ENCODE data around the gene NCAPG. TPM values are rescaled to one million over a fixed set of nuclear protein-coding genes. Genes with fewer than 3 reads are reported as not detected.

NCAPG gene
- total RNA-seq, 2 experiments from 2014 or later = 73.8 to 82.8 TPM

GRCh38 chr4:17877661-17878060 is 66.9 kb downstream of the NCAPG start:
- no peak overlapping the region for H3K4me3 Mint-ChIP-seq
- H3K36me3 Mint-ChIP-seq (ENCODE audit: low read depth) = peaks cover 6% of the 10 kb centered on the region
- peaks cover 12% of the 10 kb centered on the region for H3K9me3 Mint-ChIP-seq (ENCODE audit: low read depth)
- H3K27ac Mint-ChIP-seq = no peak overlapping the region
- CTCF ChIA-PET = no interaction called here
- no peak for DNase-seq
- H3K27me3 Mint-ChIP-seq = no peaks in the 10 kb centered on the region
- POLR2A ChIA-PET = no interaction called here
- no peak for ATAC-seq
- H3K4me1 Mint-ChIP-seq = no peaks in the 10 kb centered on the region
- intact Hi-C loops (cut with DNase I, micrococcal nuclease) = no loop called here

GRCh38 chr4:17884063-17884462 is 73.3 kb downstream of the NCAPG start:
- Mint-ChIP-seq H3K4me3 (no peak overlapping the region), H3K27me3 (no peaks in the 10 kb centered on the region), H3K4me1 (no peaks in the 10 kb centered on the region), H3K27ac (no peak overlapping the region), H3K9me3 (ENCODE audit: low read depth) (no peaks in the 10 kb centered on the region), H3K36me3 (ENCODE audit: low read depth) (peaks cover 6% of the 10 kb centered on the region)
- ChIA-PET CTCF (interaction anchor here (0.6 to 1.5 kb wide), 2 partner anchors 10 to 175 kb away, joined by 3 to 4 read pairs; no protein-coding TSS in a partner anchor), POLR2A (no interaction called here)
- ATAC-seq (no peak), DNase-seq (no peak)
- intact Hi-C loops (cut with DNase I, micrococcal nuclease) = no loop called here

GRCh38 chr4:17884511-17884910 is 73.7 kb downstream of the NCAPG start:
- Mint-ChIP-seq H3K4me3 (no peak overlapping the region), H3K27me3 (no peaks in the 10 kb centered on the region), H3K9me3 (ENCODE audit: low read depth) (no peaks in the 10 kb centered on the region), H3K27ac (no peak overlapping the region), H3K4me1 (no peaks in the 10 kb centered on the region), H3K36me3 (ENCODE audit: low read depth) (peaks cover 6% of the 10 kb centered on the region)
- DNase-seq (no peak), ATAC-seq (no peak)
- POLR2A ChIA-PET = no interaction called here
- intact Hi-C loops (cut with DNase I, micrococcal nuclease) = no loop called here
- CTCF ChIA-PET = interaction anchor here (0.6 kb wide), 1 partner anchor 176 kb away, joined by 3 read pairs; no protein-coding TSS in a partner anchor

GRCh38 chr4:17889692-17890091 is 78.9 kb downstream of the NCAPG start:
- intact Hi-C loops (cut with DNase I, micrococcal nuclease) = no loop called here
- CTCF ChIA-PET = no interaction called here

GRCh38 chr4:17894421-17894820 is 83.6 kb downstream of the NCAPG start:
- Mint-ChIP-seq H3K4me1 (no peaks in the 10 kb centered on the region), H3K9me3 (ENCODE audit: low read depth) (no peaks in the 10 kb centered on the region), H3K36me3 (ENCODE audit: low read depth) (peaks cover 2% of the 10 kb centered on the region), H3K27ac (no peak overlapping the region), H3K27me3 (no peaks in the 10 kb centered on the region), H3K4me3 (no peak overlapping the region)
- no peak for ATAC-seq
- intact Hi-C loops (cut with DNase I, micrococcal nuclease) = no loop called here
- DNase-seq = no peak
- ChIA-PET POLR2A (no interaction called here), CTCF (interaction anchor here (1.3 kb wide), 1 partner anchor 11 kb away, joined by 4 read pairs; no protein-coding TSS in a partner anchor)

More at GRCh38 chr4:17889692-17890091, 78.9 kb downstream of the NCAPG start:
- Mint-ChIP-seq H3K27me3 (no peaks in the 10 kb centered on the region), H3K4me1 (no peaks in the 10 kb centered on the region), H3K36me3 (ENCODE audit: low read depth) (no peaks in the 10 kb centered on the region), H3K27ac (no peak overlapping the region), H3K4me3 (no peak overlapping the region), H3K9me3 (ENCODE audit: low read depth) (no peaks in the 10 kb centered on the region)
- POLR2A ChIA-PET = no interaction called here
- no peak for DNase-seq
- ATAC-seq = no peak

Other genes with a start within 250 kb of the NCAPG start
- 100 to 1,000 TPM; 126 to 128 TPM for gene LAP3, start 233.8 kb upstream of the NCAPG start, total RNA-seq
- 10 to 100 TPM; 43.0 to 58.0 TPM for gene MED28, start 196.3 kb upstream of the NCAPG start, total RNA-seq
- gene FAM184B, start 29.4 kb upstream of the NCAPG start, total RNA-seq = under 1 TPM in 1 of 2 experiments, not detected in 1; 0.04 TPM
- gene DCAF16, start 222 bp upstream of the NCAPG start, total RNA-seq = 10 to 100 TPM; 40.3 to 47.5 TPM
- gene LCORL, start 210.8 kb downstream of the NCAPG start, total RNA-seq = 1 to 10 TPM; 6.7 to 8.0 TPM

Measured in activated CD4-positive, alpha-beta T cell treated with anti-CD3 and anti-CD28 coated beads for 36 hours (primary cell).